HepG2 (cell line): ENCODE measurements around the gene MYOZ3. TPM values are rescaled to one million over a fixed set of nuclear protein-coding genes. Genes with fewer than 3 reads are reported as not detected.

ENCODE experiments used
- ATAC-seq: fragments of 200-7000 bp; cut with Tn5 transposase; 3 replicates; pipeline ENCODE4 v1.9.1; 2020; ENCODE audit warnings: mild to moderate bottlenecking, moderate library complexity
- BruUV-seq: library from RNA; stranded (reverse); fragments of 400-500 nt; replicated peaks from 2 replicates; lab custom pipeline; 2021; lab: Mats Ljungman, UMichigan
- CTCF ChIA-PET: fragments of 300-600 bp; formaldehyde crosslinking; extraction: SDS; loops from one replicate; lab custom pipeline; 2021; ENCODE audit warnings: low total read pairs, inconsistent platforms, low intra/inter-chr PET ratio; lab: Yijun Ruan, JAX
- POLR2A ChIA-PET: fragments of 350-600 bp; sonication (Branson Sonifier 250); formaldehyde crosslinking; loops from one replicate; lab custom pipeline; 2020; ENCODE audit warnings: antibody characterized with exemption, inconsistent platforms; lab: Yijun Ruan, JAX
- DNase-seq: peaks from one replicate; pipeline ENCODE4 v3.0.0-alpha.2; 2015; ENCODE audit warnings: low spot score
- FAIRE-seq: peaks from 3 replicates; lab custom pipeline; 2011; peaks lifted over from hg19 to GRCh38; lab: Jason Lieb, UNC
- H2AFZ ChIP-seq: one replicate; pipeline ENCODE4 v1.6.1; 2011; ENCODE audit warnings: low read length, inconsistent platforms
- H3K27ac ChIP-seq: fragments of 300-600 bp; 3 replicates; pipeline ENCODE4 v1.8.0; 2011; ENCODE audit warnings: mixed run types, mild to moderate bottlenecking, mixed read lengths, low read length, inconsistent platforms; ENCODE audit not compliant: insufficient read depth; ENCODE audit errors: extremely low read length
- H3K27me3 ChIP-seq, 2 experiments: fragments of 200-600 bp in 1 of 2; 2 replicates in 1 of 2; 3 replicates in 1 of 2; pipeline versions ENCODE4 v1.6.0 to v1.8.0; 2011; ENCODE audit warnings: low read length in 2 of 2, mild to moderate bottlenecking in 2 of 2, moderate library complexity in 2 of 2, inconsistent platforms in 1 of 2; ENCODE audit not compliant: insufficient read depth in 2 of 2, control insufficient read depth in 1 of 2
- H3K36me3 ChIP-seq, 2 experiments: fragments of 200-600 bp in 1 of 2; replicated peaks in 1 of 2; 2 replicates in 1 of 2; 3 replicates in 1 of 2; pipeline versions ENCODE4 v1.5.1 to v1.8.0; 2011; ENCODE audit warnings: low read length in 2 of 2, inconsistent platforms in 1 of 2; ENCODE audit not compliant: insufficient read depth in 2 of 2, control insufficient read depth in 1 of 2
- H3K4me1 ChIP-seq: 2 replicates; pipeline ENCODE4 v1.5.1; 2012; ENCODE audit warnings: low read length, inconsistent platforms; ENCODE audit not compliant: insufficient read depth
- H3K4me2 ChIP-seq: 2 replicates; pipeline ENCODE4 v1.6.0; 2011; ENCODE audit warnings: low read depth, low read length, inconsistent platforms
- H3K4me3 ChIP-seq, 3 experiments: fragments of 200-600 bp in 1 of 3; sonication (generic), shearing (Covaris generic) in 1 of 3; replicated peaks in 1 of 3; 2 replicates each; pipeline ENCODE4 v1.5.1; 2011 to 2016; ENCODE audit warnings: low read length in 3 of 3, inconsistent platforms in 2 of 3, low read depth in 2 of 3, mild to moderate bottlenecking in 2 of 3, control low read depth in 1 of 3, mixed read lengths in 1 of 3; ENCODE audit not compliant: insufficient read depth in 1 of 3
- H3K79me2 ChIP-seq: one replicate; pipeline ENCODE4 v1.6.1; 2011; ENCODE audit warnings: low read length, inconsistent platforms; ENCODE audit not compliant: insufficient read depth
- H3K9ac ChIP-seq: 2 replicates; pipeline ENCODE4 v1.6.0; 2011; ENCODE audit warnings: mild to moderate bottlenecking, low read depth, low read length, inconsistent platforms; ENCODE audit not compliant: insufficient read depth
- H3K9me3 ChIP-seq: 2 replicates; pipeline ENCODE4 v1.5.1; 2012; ENCODE audit warnings: mild to moderate bottlenecking, low read length
- H4K20me1 ChIP-seq: 2 replicates; pipeline ENCODE4 v1.6.0; 2011; ENCODE audit warnings: inconsistent platforms, mild to moderate bottlenecking, low read length, moderate library complexity; ENCODE audit not compliant: insufficient read depth
- BCL6 ChIP-seq: IDR thresholded peaks from 2 replicates; pipeline ENCODE4 v1.6.1; 2016; ENCODE audit warnings: missing genetic modification reagents, missing compliant biosample characterization
- DNMT1 ChIP-seq: sonication (generic); formaldehyde crosslinking; IDR thresholded peaks from 2 replicates; pipeline ENCODE4 v1.5.1; 2020; ENCODE audit warnings: mild to moderate bottlenecking, missing genetic modification reagents
- GTF3A ChIP-seq: sonication (generic); formaldehyde crosslinking; conservative IDR thresholded peaks from 2 replicates; pipeline ENCODE4 v1.4.0; 2020; ENCODE audit warnings: mild to moderate bottlenecking, missing genetic modification reagents
- HMG20A ChIP-seq: IDR thresholded peaks from 2 replicates; pipeline ENCODE4 v1.6.1; 2016; ENCODE audit warnings: borderline replicate concordance
- NFE2L2 ChIP-seq: fragments of 150-350 bp; IDR thresholded peaks from 2 replicates; pipeline ENCODE4 v1.6.1; 2014; ENCODE audit warnings: low read length
- NFRKB ChIP-seq: fragments of 450-650 bp; IDR thresholded peaks from 2 replicates; pipeline ENCODE4 v1.6.1; 2017
- RBAK ChIP-seq: sonication (generic); formaldehyde crosslinking; IDR thresholded peaks from 2 replicates; pipeline ENCODE4 v1.5.1; 2020; ENCODE audit warnings: mild to moderate bottlenecking, missing genetic modification reagents
- SMAD1 ChIP-seq: sonication (generic); formaldehyde crosslinking; IDR thresholded peaks from 2 replicates; pipeline ENCODE4 v1.4.0; 2020; ENCODE audit warnings: missing genetic modification reagents, low read depth, mild to moderate bottlenecking, borderline replicate concordance
- TSC22D2 ChIP-seq: sonication (generic); formaldehyde crosslinking; IDR thresholded peaks from 2 replicates; pipeline ENCODE4 v1.5.1; 2020; ENCODE audit warnings: missing genetic modification reagents, mild to moderate bottlenecking, borderline replicate concordance
- YEATS2 ChIP-seq: sonication (generic); formaldehyde crosslinking; IDR thresholded peaks from 2 replicates; pipeline ENCODE4 v1.4.0; 2020; ENCODE audit warnings: missing genetic modification reagents, borderline replicate concordance
- ZNF160 ChIP-seq: sonication (generic); formaldehyde crosslinking; IDR thresholded peaks from 2 replicates; pipeline ENCODE4 v1.8.0; 2022; ENCODE audit warnings: mild to moderate bottlenecking, inconsistent platforms, missing genetic modification reagents
- ZNF34 ChIP-seq: sonication (generic); formaldehyde crosslinking; IDR thresholded peaks from 2 replicates; pipeline ENCODE4 v1.4.0; 2020; ENCODE audit warnings: mild to moderate bottlenecking, missing genetic modification reagents, borderline replicate concordance
- ZZZ3 ChIP-seq: sonication (generic); formaldehyde crosslinking; IDR thresholded peaks from 2 replicates; pipeline ENCODE4 v1.4.0; 2020; ENCODE audit warnings: missing genetic modification reagents, mild to moderate bottlenecking, borderline replicate concordance
- WGBS: methylation state at CpG from one replicate; pipeline ENCODE4 v1.1.6; 2017; ENCODE audit warnings: low lambda C conversion rate; 5-methylcytosine and 5-hydroxymethylcytosine counted together
- in situ Hi-C: cut with HindIII; loops from 2 replicates; pipeline ENCODE4 v1.10.0; 2017; ENCODE audit warnings: low pct_unique_long_range_greater_than_20kb; ENCODE audit not compliant: extremely low pct_ligation_motif_present
- intact Hi-C: fragments of 100-400 bp; cut with micrococcal nuclease; formaldehyde crosslinking; loops from one replicate; pipeline ENCODE4 v1.10.0; 2022; ENCODE audit not compliant: unreplicated experiment
- polyA plus RNA-seq, 8 experiments: library from polyadenylated mRNA; depleted of rRNA in 3 of 8; stranded (reverse) in 7 of 8; unstranded in 1 of 8; fragments of >200 nt; fragmentation: Illumina TruSeq in 4 of 8; extraction: Trizol in 4 of 8; gene quantifications; 2 replicates each; pipeline versions ENCODE4 v1.2.1 to v1.2.3, GENCODE V29; 2011 to 2016; ENCODE audit warnings: low read depth in 4 of 8, missing spikeins in 1 of 8, mixed read lengths in 1 of 8; ENCODE audit not compliant: insufficient read depth in 1 of 8
- total RNA-seq, 5 experiments: library from RNA; depleted of rRNA; stranded (reverse); fragments of >200 nt; fragmentation: Illumina TruSeq; extraction: Trizol; gene quantifications; 2 replicates each; pipeline ENCODE4 v1.2.3, GENCODE V29; 2016; ENCODE audit warnings: low read depth in 1 of 5
- TF ChIP-seq, protein P1 (sequence below): sonication (generic); formaldehyde crosslinking; IDR thresholded peaks from 2 replicates; pipeline ENCODE4 v1.5.1; 2020; ENCODE audit warnings: missing genetic modification reagents, mild to moderate bottlenecking, borderline replicate concordance
- TF ChIP-seq, protein P2 (sequence below): sonication (generic); formaldehyde crosslinking; IDR thresholded peaks from 2 replicates; pipeline ENCODE4 v1.4.0; 2020; ENCODE audit warnings: missing genetic modification reagents

MYOZ3 gene
- total and polyA plus RNA-seq, 2 of the 13 experiments (the other 11 are each of a cell fraction or from before 2014, with no cell fraction given), result 0.05 TPM; not detected in 1

DNA sequence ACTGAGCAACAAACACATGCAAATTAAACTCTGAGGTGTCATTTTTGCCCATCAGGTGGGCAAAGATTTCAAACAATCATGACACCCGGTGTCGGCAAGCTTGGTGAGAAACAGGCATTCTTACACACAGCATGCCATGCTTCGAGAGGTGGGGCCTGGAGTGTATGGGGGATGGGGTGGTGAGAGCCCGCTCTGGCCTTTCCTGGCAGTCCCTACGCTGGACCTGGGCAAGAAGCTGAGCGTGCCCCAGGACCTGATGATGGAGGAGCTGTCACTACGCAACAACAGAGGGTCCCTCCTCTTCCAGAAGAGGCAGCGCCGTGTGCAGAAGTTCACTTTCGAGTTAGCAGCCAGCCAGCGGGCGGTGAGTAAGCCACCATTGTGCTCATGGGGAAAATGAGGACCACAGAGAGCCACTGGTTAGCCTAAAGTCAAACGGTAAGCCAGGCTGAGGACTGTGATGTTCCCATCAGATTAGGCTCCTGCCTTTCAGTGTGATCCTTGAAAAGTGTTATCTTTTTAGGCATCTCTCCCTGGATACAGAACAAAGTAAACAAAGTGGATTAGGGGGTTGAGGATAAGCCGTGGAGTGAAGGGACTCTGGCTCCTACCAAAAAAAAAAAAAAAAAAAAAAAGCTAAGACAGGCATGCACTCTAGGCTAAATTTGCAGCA, 9.4 kb downstream of the MYOZ3 start:
- BruUV-seq, result no TSS peak
- 66% methylated on average over 13 of the region's 14 CpGs for WGBS
- no peak overlapping the region for H3K4me2 ChIP-seq
- no peak overlapping the region for H3K9ac ChIP-seq
- no peak overlapping the region for H3K4me3 ChIP-seq
- CTCF ChIA-PET, result no interaction called here
- POLR2A ChIA-PET, result no interaction called here
- H3K9me3 ChIP-seq, result no peaks in the 10 kb centered on the region
- DNase-seq (no peak), FAIRE-seq (no peak), ATAC-seq (no peak)
- H4K20me1 ChIP-seq, result no peaks in the 10 kb centered on the region
- in situ Hi-C loops (loop anchor here (25.0 kb wide), 1 partner anchor 208 kb away; no protein-coding TSS in a partner anchor), intact Hi-C loops (no loop called here)
- no peaks in the 10 kb centered on the region for H3K36me3 ChIP-seq
- H2AFZ ChIP-seq, result no peak overlapping the region
- no peaks in the 10 kb centered on the region for H3K4me1 ChIP-seq
- no peak overlapping the region for H3K27ac ChIP-seq
- H3K79me2 ChIP-seq, result no peaks in the 10 kb centered on the region
- TF ChIP-seq GTF3A (no peak), TSC22D2 (CRISPR knock-in tag) (no peak), NFE2L2 (no peak), HMG20A (CRISPR knock-in tag) (no peak), ZNF34 (CRISPR knock-in tag) (no peak), ZZZ3 (CRISPR knock-in tag) (no peak), RBAK (CRISPR knock-in tag) (no peak), YEATS2 (CRISPR knock-in tag) (no peak), NFRKB (no peak), BCL6 (CRISPR knock-in tag) (no peak), ZNF160 (CRISPR knock-in tag) (no peak), DNMT1 (CRISPR knock-in tag) (no peak), SMAD1 (CRISPR knock-in tag) (no peak)
- TF ChIP-seq, protein P1, sequence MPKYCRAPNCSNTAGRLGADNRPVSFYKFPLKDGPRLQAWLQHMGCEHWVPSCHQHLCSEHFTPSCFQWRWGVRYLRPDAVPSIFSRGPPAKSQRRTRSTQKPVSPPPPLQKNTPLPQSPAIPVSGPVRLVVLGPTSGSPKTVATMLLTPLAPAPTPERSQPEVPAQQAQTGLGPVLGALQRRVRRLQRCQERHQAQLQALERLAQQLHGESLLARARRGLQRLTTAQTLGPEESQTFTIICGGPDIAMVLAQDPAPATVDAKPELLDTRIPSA (CRISPR knock-in tag), result no peak
- TF ChIP-seq, protein P2, sequence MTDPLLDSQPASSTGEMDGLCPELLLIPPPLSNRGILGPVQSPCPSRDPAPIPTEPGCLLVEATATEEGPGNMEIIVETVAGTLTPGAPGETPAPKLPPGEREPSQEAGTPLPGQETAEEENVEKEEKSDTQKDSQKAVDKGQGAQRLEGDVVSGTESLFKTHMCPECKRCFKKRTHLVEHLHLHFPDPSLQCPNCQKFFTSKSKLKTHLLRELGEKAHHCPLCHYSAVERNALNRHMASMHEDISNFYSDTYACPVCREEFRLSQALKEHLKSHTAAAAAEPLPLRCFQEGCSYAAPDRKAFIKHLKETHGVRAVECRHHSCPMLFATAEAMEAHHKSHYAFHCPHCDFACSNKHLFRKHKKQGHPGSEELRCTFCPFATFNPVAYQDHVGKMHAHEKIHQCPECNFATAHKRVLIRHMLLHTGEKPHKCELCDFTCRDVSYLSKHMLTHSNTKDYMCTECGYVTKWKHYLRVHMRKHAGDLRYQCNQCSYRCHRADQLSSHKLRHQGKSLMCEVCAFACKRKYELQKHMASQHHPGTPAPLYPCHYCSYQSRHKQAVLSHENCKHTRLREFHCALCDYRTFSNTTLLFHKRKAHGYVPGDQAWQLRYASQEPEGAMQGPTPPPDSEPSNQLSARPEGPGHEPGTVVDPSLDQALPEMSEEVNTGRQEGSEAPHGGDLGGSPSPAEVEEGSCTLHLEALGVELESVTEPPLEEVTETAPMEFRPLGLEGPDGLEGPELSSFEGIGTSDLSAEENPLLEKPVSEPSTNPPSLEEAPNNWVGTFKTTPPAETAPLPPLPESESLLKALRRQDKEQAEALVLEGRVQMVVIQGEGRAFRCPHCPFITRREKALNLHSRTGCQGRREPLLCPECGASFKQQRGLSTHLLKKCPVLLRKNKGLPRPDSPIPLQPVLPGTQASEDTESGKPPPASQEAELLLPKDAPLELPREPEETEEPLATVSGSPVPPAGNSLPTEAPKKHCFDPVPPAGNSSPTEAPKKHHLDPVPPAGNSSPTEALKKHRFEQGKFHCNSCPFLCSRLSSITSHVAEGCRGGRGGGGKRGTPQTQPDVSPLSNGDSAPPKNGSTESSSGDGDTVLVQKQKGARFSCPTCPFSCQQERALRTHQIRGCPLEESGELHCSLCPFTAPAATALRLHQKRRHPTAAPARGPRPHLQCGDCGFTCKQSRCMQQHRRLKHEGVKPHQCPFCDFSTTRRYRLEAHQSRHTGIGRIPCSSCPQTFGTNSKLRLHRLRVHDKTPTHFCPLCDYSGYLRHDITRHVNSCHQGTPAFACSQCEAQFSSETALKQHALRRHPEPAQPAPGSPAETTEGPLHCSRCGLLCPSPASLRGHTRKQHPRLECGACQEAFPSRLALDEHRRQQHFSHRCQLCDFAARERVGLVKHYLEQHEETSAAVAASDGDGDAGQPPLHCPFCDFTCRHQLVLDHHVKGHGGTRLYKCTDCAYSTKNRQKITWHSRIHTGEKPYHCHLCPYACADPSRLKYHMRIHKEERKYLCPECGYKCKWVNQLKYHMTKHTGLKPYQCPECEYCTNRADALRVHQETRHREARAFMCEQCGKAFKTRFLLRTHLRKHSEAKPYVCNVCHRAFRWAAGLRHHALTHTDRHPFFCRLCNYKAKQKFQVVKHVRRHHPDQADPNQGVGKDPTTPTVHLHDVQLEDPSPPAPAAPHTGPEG (CRISPR knock-in tag), result no peak
- peaks cover 0 to 29% of the 10 kb centered on the region in 2 experiments; a peak in 2 of 5 replicates for H3K27me3 ChIP-seq
